Transverse colon (tissue), 4 donors: ENCODE results near the gene SERINC5. TPM values are rescaled to one million over a fixed set of nuclear protein-coding genes. Genes with fewer than 3 reads are reported as not detected.

ENCODE experiments used
- DNase-seq: peaks from one replicate; pipeline ENCODE4 v3.0.0-alpha.2; 2019
- H3K27ac ChIP-seq, 4 donors: fragments of 200-600 bp; sonication (generic); 2 replicates each; pipeline ENCODE4 v1.5.1; 2016 to 2018; ENCODE audit warnings: inconsistent platforms in 4 of 4
- H3K27me3 ChIP-seq: fragments of 200-600 bp; sonication (generic); 2 replicates; pipeline ENCODE4 v1.5.1; 2017; ENCODE audit warnings: inconsistent platforms
- H3K36me3 ChIP-seq, 4 donors: fragments of 200-600 bp; sonication (generic); 2 replicates each; pipeline ENCODE4 v1.5.1; 2017 to 2019; ENCODE audit warnings: inconsistent platforms in 4 of 4
- H3K4me1 ChIP-seq, 4 donors: fragments of 200-600 bp; sonication (generic); 2 replicates each; pipeline ENCODE4 v1.5.1; 2017 to 2020; ENCODE audit warnings: inconsistent platforms in 4 of 4
- H3K4me3 ChIP-seq, 4 donors: fragments of 200-600 bp; sonication (generic); 1 replicate in 1 of 4; 2 replicates in 3 of 4; pipeline versions ENCODE4 v1.5.1 to v1.6.1; 2017 to 2019; ENCODE audit warnings: inconsistent platforms in 4 of 4
- H3K9me3 ChIP-seq, 2 donors: fragments of 200-600 bp; sonication (generic); 2 replicates each; pipeline ENCODE4 v1.5.1; 2017 to 2019; ENCODE audit warnings: inconsistent platforms in 2 of 2
- EP300 ChIP-seq: sonication (generic); formaldehyde crosslinking; IDR thresholded peaks from one replicate; pipeline ENCODE4 v1.6.1; 2017; ENCODE audit warnings: antibody characterized with exemption, low read depth
- POLR2A ChIP-seq: fragments of 450-650 bp; IDR thresholded peaks from one replicate; pipeline ENCODE4 v1.6.1; 2016; ENCODE audit warnings: antibody characterized with exemption, mild to moderate bottlenecking, moderate library complexity
- POLR2AphosphoS5 ChIP-seq, 3 donors: sonication (generic); formaldehyde crosslinking; IDR thresholded peaks; one replicate each; pipeline ENCODE4 v1.6.1; 2016; ENCODE audit warnings: antibody characterized with exemption in 3 of 3
- WGBS, 2 donors: methylation state at CpG; one replicate each; pipeline ENCODE4 v1.1.5; 2018; ENCODE audit warnings: low coverage in 1 of 2; 5-methylcytosine and 5-hydroxymethylcytosine counted together
- in situ Hi-C, 4 donors: fragments of 200-750 bp; cut with MboI; loops; one replicate each; pipeline versions ENCODE4 v1.15.0 to v1.15.1; 2017; ENCODE audit warnings: low sequenced_read_pairs in 3 of 4, low pct_ligation_motif_present in 1 of 4, low pct_unique_long_range_greater_than_20kb in 1 of 4
- intact Hi-C: fragments of 100-400 bp; cut with DNase I; formaldehyde crosslinking; loops from one replicate; pipeline ENCODE4 v1.15.1; 2023; ENCODE audit warnings: low total_unique reads
- total RNA-seq, 4 donors: library from RNA; depleted of rRNA; stranded (reverse); fragments of >200 nt; gene quantifications; one replicate each; pipeline ENCODE4 v1.1.0, GENCODE V29; 2016
- TF ChIP-seq, protein P1 (sequence below), 5 experiments: fragments of 200-600 bp in 3 of 5; fragments of 450-650 bp in 2 of 5; sonication (generic) in 3 of 5; IDR thresholded peaks; 1 replicate in 2 of 5; 2 replicates in 3 of 5; pipeline ENCODE4 v1.5.1; 2016 to 2017; ENCODE audit warnings: antibody characterized with exemption in 5 of 5, inconsistent platforms in 3 of 5, mild to moderate bottlenecking in 2 of 5, moderate library complexity in 1 of 5

Gene SERINC5
- total RNA-seq, 4 donors from 2014 or later = 40.6 to 90.4 (median 79.6) TPM

DNA sequence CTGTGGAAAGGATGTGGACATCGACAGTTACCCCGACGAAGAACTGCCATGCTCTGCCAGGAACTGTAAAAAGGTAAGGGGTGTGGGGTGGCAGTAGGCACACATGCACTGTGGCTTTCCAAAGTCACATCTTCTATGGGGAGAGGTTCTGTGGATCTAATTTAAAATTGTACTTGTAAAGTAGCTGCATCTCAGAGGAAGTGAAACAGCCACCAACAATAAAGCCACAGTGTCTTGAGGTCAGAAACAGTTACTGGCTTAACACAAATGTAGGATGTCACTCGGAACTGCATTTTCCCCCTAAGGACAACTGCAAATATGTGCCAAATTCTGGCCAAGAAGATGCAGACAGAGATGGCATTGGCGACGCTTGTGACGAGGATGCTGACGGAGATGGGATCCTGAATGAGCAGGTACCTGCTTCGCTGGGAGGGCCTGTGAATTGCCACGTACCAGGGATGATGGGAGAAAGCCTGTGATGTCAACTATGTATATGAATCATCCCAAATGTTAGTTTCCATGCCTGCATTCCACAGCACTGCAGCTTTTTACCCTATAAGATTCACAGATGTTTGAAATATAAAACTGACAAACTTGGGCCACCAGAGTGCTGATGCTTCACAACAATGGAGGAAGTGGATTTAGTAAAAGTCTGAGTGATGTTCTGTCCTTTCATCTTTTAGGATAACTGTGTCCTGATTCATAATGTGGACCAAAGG lies 185.4 kb downstream of the SERINC5 start:
- 71 to 82% methylated on average over 4 to 10 of the region's 10 CpGs for WGBS, 2 donors
- Histone ChIP-seq H3K9me3 (no peaks in the 10 kb centered on the region), H3K4me1 (peaks cover 0 to 11% (median 4%) of the 10 kb centered on the region in 4 donors), H3K36me3 (no peaks in the 10 kb centered on the region), H3K27ac (no peak overlapping the region), H3K4me3 (no peak overlapping the region), H3K27me3 (no peaks in the 10 kb centered on the region)
- TF ChIP-seq EP300 (no peak), POLR2AphosphoS5 (IDR thresholded peaks at IDR 0.05) (no peak), POLR2A (no peak)
- TF ChIP-seq, protein P1, sequence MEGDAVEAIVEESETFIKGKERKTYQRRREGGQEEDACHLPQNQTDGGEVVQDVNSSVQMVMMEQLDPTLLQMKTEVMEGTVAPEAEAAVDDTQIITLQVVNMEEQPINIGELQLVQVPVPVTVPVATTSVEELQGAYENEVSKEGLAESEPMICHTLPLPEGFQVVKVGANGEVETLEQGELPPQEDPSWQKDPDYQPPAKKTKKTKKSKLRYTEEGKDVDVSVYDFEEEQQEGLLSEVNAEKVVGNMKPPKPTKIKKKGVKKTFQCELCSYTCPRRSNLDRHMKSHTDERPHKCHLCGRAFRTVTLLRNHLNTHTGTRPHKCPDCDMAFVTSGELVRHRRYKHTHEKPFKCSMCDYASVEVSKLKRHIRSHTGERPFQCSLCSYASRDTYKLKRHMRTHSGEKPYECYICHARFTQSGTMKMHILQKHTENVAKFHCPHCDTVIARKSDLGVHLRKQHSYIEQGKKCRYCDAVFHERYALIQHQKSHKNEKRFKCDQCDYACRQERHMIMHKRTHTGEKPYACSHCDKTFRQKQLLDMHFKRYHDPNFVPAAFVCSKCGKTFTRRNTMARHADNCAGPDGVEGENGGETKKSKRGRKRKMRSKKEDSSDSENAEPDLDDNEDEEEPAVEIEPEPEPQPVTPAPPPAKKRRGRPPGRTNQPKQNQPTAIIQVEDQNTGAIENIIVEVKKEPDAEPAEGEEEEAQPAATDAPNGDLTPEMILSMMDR (IDR thresholded peaks at IDR 0.05) = no peak
- no peak for DNase-seq
- in situ Hi-C loops (loop anchor here in 1 of 4 donors (10.0 kb wide), 1 partner anchor 526 kb away; no protein-coding TSS in a partner anchor), intact Hi-C loops (no loop called here)

DNA sequence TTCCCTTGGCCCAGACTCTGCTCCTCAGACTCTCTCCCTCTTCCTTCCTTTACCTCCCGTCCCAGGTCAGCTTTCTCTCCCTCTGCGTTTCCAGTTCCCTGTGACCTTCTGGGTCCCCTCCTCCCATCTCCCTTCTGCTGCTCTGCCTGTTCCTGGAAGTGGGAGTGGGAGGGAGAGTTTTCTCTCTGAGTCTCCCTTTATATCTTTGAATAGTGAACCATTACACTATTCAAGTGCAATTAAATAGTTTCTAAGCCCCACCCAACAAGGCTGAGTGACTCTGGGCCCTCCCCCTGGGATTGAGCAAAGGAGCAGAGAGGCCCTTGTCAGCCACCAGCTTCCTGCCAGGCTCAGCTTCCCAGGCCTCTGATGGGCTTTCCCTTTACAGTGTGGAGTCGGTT lies 185.9 kb downstream of the SERINC5 start:
- Histone ChIP-seq H3K4me3 (no peak overlapping the region), H3K36me3 (no peaks in the 10 kb centered on the region), H3K27me3 (no peaks in the 10 kb centered on the region), H3K4me1 (peaks cover 0 to 11% (median 4%) of the 10 kb centered on the region in 4 donors), H3K27ac (no peak overlapping the region), H3K9me3 (no peaks in the 10 kb centered on the region)
- intact Hi-C loops (no loop called here), in situ Hi-C loops (loop anchor here in 1 of 4 donors (10.0 kb wide), 1 partner anchor 525 kb away; no protein-coding TSS in a partner anchor)
- peak; percentile 37 for DNase-seq
- WGBS, 2 donors = 25 to 50% methylated on average over 3 of the region's 3 CpGs
- TF ChIP-seq EP300 = no peak
- TF ChIP-seq POLR2AphosphoS5 (IDR thresholded peaks at IDR 0.05) = no peak
- TF ChIP-seq, protein P1 (IDR thresholded peaks at IDR 0.05) = no peak
- no peak for TF ChIP-seq POLR2A

DNA sequence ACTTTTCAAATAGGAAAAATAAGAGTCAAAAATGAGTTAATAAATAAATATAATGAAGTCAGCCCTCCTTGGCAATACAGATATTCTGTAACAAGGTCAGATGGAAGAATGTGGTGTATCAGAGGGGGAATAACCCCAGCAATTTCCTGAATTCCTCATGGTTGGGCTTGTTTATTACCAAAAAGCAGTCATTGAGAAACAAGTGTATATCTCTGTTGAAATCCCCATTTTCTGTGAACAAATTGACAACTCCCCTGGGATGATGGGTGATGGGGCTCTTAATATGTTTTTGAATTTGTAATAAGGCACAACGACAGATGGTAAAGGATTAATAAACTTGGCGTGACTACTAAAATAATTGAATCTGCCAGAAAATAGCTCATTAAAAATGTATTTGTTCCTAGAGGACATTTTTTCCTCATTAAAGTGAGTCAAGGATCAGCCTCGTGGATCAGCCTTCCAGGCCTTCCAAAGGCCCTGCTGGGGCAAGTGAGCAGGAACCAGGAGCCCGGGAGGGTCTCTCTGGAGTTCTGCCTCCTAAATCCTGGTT lies 186.5 kb downstream of the SERINC5 start:
- no peak for DNase-seq
- Histone ChIP-seq H3K27me3 (no peaks in the 10 kb centered on the region), H3K4me3 (no peak overlapping the region), H3K9me3 (no peaks in the 10 kb centered on the region), H3K4me1 (peaks cover 0 to 11% (median 4%) of the 10 kb centered on the region in 4 donors), H3K27ac (no peak overlapping the region), H3K36me3 (no peaks in the 10 kb centered on the region)
- in situ Hi-C loops (no loop called here), intact Hi-C loops (no loop called here)
- TF ChIP-seq, protein P1 (IDR thresholded peaks at IDR 0.05) = no peak
- TF ChIP-seq POLR2AphosphoS5 (IDR thresholded peaks at IDR 0.05) = no peak
- no peak for TF ChIP-seq EP300
- no peak for TF ChIP-seq POLR2A
- WGBS, 2 donors = 69 to 88% methylated on average over 2 to 4 of the region's 4 CpGs

DNA sequence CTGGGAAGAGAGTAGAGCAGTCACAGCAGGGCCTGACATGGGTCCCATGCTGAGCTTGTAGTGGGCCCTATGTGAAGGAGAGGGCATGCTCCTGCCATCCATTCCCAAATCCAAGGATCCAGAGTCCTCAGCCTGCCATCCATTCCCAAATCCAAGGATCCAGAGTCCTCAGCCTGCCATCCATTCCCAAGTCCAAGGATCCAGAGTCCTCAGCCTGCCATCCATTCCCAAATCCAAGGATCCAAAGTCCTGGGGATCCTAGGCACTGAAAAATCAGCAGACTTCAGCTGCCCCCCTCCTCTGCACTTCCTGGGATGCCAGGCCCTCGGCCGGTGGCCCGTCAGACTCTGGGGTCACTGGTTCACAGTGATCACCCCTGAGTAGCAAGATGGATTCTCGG lies 187.1 kb downstream of the SERINC5 start:
- no peak overlapping the region for H3K4me3 ChIP-seq
- H3K27me3 ChIP-seq = no peaks in the 10 kb centered on the region
- intact Hi-C loops = no loop called here
- no peak for DNase-seq
- no peaks in the 10 kb centered on the region for H3K9me3 ChIP-seq
- H3K27ac ChIP-seq = no peak overlapping the region
- 83% methylated on average over 4 of the region's 4 CpGs; no CpG with 5 or more reads in 1 of the 2 donors for WGBS, 2 donors
- no peaks in the 10 kb centered on the region for H3K36me3 ChIP-seq
- in situ Hi-C loops = no loop called here
- TF ChIP-seq, protein P1 (IDR thresholded peaks at IDR 0.05) = no peak
- TF ChIP-seq POLR2A = no peak
- no peak for TF ChIP-seq EP300
- no peak for TF ChIP-seq POLR2AphosphoS5 (IDR thresholded peaks at IDR 0.05)
- peaks cover 0 to 11% (median 4%) of the 10 kb centered on the region in 4 donors for H3K4me1 ChIP-seq
